Panc1 (cell line): ENCODE measurements around the gene ZNF784. TPM values are rescaled to one million over a fixed set of nuclear protein-coding genes. Genes with fewer than 3 reads are reported as not detected.

Experiments used
- ATAC-seq: fragments of 200-7000 bp; cut with Tn5 transposase; 2 replicates; pipeline ENCODE4 v1.9.1; 2020; ENCODE audit warnings: mild to moderate bottlenecking, moderate library complexity
- BruUV-seq: library from RNA; stranded (reverse); fragments of 400-500 nt; replicated peaks from 2 replicates; lab custom pipeline; 2021; lab: Mats Ljungman, UMichigan
- CTCF ChIA-PET: fragments of 300-600 bp; sonication (Branson Sonifier 250); formaldehyde crosslinking; loops from one replicate; lab custom pipeline; 2022; ENCODE audit warnings: antibody characterized with exemption; lab: Charles Lee
- POLR2A ChIA-PET: fragments of 300-600 bp; sonication (Branson Sonifier 250); formaldehyde crosslinking; loops from one replicate; lab custom pipeline; 2022; ENCODE audit warnings: antibody characterized with exemption; lab: Charles Lee
- DNase-seq: peaks from one replicate; pipeline ENCODE4 v3.0.0-alpha.2; 2010; ENCODE audit warnings: low read depth, low spot score
- H3K27ac ChIP-seq: 2 replicates; pipeline ENCODE4 v1.5.1; 2011; ENCODE audit warnings: mild to moderate bottlenecking, low read length, inconsistent platforms
- H3K27me3 ChIP-seq: fragments of 200-500 bp; sonication (Bioruptor generic); 2 replicates; pipeline ENCODE4 v1.6.0; 2014; ENCODE audit warnings: low read length, inconsistent platforms; ENCODE audit not compliant: control insufficient read depth, insufficient read depth
- H3K36me3 ChIP-seq: fragments of 200-500 bp; sonication (Bioruptor generic); 2 replicates; pipeline ENCODE4 v1.5.1; 2014; ENCODE audit warnings: inconsistent platforms, mild to moderate bottlenecking, low read length, moderate library complexity; ENCODE audit not compliant: control insufficient read depth, insufficient read depth
- H3K4me1 ChIP-seq: 2 replicates; pipeline ENCODE4 v1.5.1; 2011; ENCODE audit warnings: inconsistent platforms, mild to moderate bottlenecking, low read length, moderate library complexity; ENCODE audit not compliant: control insufficient read depth, insufficient read depth
- H3K4me3 ChIP-seq, 2 experiments: 2 replicates each; pipeline ENCODE4 v1.5.1; 2011 to 2012; ENCODE audit warnings: low read depth in 2 of 2, low read length in 2 of 2, mild to moderate bottlenecking in 2 of 2, inconsistent platforms in 1 of 2, moderate library complexity in 1 of 2
- H3K9me3 ChIP-seq: fragments of 200-500 bp; sonication (Bioruptor generic); 2 replicates; pipeline ENCODE4 v1.5.1; 2014; ENCODE audit warnings: low read depth, mild to moderate bottlenecking, inconsistent platforms, low read length, moderate library complexity; ENCODE audit not compliant: control insufficient read depth, insufficient read depth
- CTCF ChIP-seq: fragments of 450-650 bp; IDR thresholded peaks from 2 replicates; pipeline ENCODE4 v1.5.1; 2017; ENCODE audit warnings: mild to moderate bottlenecking
- POLR2AphosphoS5 ChIP-seq: IDR thresholded peaks from 2 replicates; pipeline ENCODE4 v1.6.1; 2012; ENCODE audit warnings: mild to moderate bottlenecking, low read depth, low read length, moderate library complexity
- REST ChIP-seq, 2 experiments: IDR thresholded peaks; 2 replicates each; pipeline ENCODE4 v1.6.1; 2011 to 2012; ENCODE audit warnings: low read depth in 2 of 2, control low read depth in 1 of 2, low read length in 1 of 2, mild to moderate bottlenecking in 1 of 2, moderate library complexity in 1 of 2; ENCODE audit not compliant: insufficient read depth in 1 of 2
- SIN3A ChIP-seq: IDR thresholded peaks from 2 replicates; pipeline ENCODE4 v1.6.1; 2012; ENCODE audit warnings: low read depth, mild to moderate bottlenecking, low read length, moderate library complexity, borderline replicate concordance; ENCODE audit not compliant: insufficient read depth
- TCF7L2 ChIP-seq: IDR thresholded peaks from 2 replicates; pipeline ENCODE4 v1.6.1; 2011; ENCODE audit warnings: mild to moderate bottlenecking, low read depth, low read length, inconsistent platforms
- in situ Hi-C: cut with HindIII; loops from 2 replicates; pipeline ENCODE4 v1.10.0; 2016; ENCODE audit warnings: low sequenced_read_pairs, low pct_unique_long_range_greater_than_20kb
- intact Hi-C: fragments of 100-400 bp; cut with micrococcal nuclease; formaldehyde crosslinking; loops from one replicate; pipeline ENCODE4 v1.10.0; 2022; ENCODE audit not compliant: unreplicated experiment
- total RNA-seq: library from RNA; stranded (reverse); gene quantifications from one replicate; pipeline ENCODE4 v1.2.1, GENCODE V29; 2021; ENCODE audit not compliant: unreplicated experiment

Gene ZNF784
- total RNA-seq, 1 experiment from 2014 or later: 8.9 TPM

- Histone ChIP-seq H3K27me3 (no peaks in the 10 kb centered on the region), H3K9me3 (no peaks in the 10 kb centered on the region), H3K4me1 (peaks cover 15% of the 10 kb centered on the region), H3K36me3 (no peaks in the 10 kb centered on the region; the same call in 1 of the 2 replicates), H3K4me3 (peak overlapping the region; percentile 44 to 96), H3K27ac (peak overlapping the region; percentile 71)
- ChIA-PET POLR2A (interaction anchor here (1.8 kb wide), 1 partner anchor 19 kb away, joined by 10 read pairs; the partner anchor contains the start of gene FIZ1), CTCF (interaction anchor here (0.7 kb wide), 1 partner anchor 502 kb away, joined by 4 read pairs; no protein-coding TSS in a partner anchor)
- DNase-seq (no peak), ATAC-seq (peak; percentile 64)
- TF ChIP-seq SIN3A: 0 out of 2 replicates have a peak, but pooled peaks have one; percentile 44
- no peak for TF ChIP-seq CTCF
- no TSS peak for BruUV-seq
- in situ Hi-C loops (no loop called here), intact Hi-C loops (loop anchor here (5.0 kb wide), 1 partner anchor 33 kb away; the partner anchor contains the start of gene SBK3)
These were observed 44.4 kb downstream of the ZNF784 start for GRCh38 chr19:55579766-55580621.

- in situ Hi-C loops (no loop called here), intact Hi-C loops (no loop called here)
- BruUV-seq: TSS peak; percentile 77
- no peaks in the 10 kb centered on the region for H3K9me3 ChIP-seq
- ATAC-seq (no peak), DNase-seq (no peak)
- TF ChIP-seq TCF7L2: no peak
- no peak for TF ChIP-seq SIN3A
- no peak for TF ChIP-seq CTCF
- no peak for TF ChIP-seq REST (IDR thresholded peaks at IDR 0.05; ENCODE audit: insufficient read depth in 1 of 2, low read depth in 2 of 2, low read length in 1 of 2)
- TF ChIP-seq POLR2AphosphoS5: no peak
- peaks cover 15% of the 10 kb centered on the region for H3K4me1 ChIP-seq
- no peaks in the 10 kb centered on the region for H3K27me3 ChIP-seq
- H3K27ac ChIP-seq: peak overlapping the region; percentile 71
- ChIA-PET CTCF (no interaction called here), POLR2A (interaction anchor here (0.6 kb wide), 1 partner anchor 27 kb away, joined by 4 read pairs; no protein-coding TSS in a partner anchor)
- peak overlapping the region; percentile 44 to 96 for H3K4me3 ChIP-seq
- no peaks in the 10 kb centered on the region; the same call in 1 of the 2 replicates for H3K36me3 ChIP-seq
These were observed 45.3 kb downstream of the ZNF784 start for GRCh38 chr19:55578761-55579747.
